HG02885 (cell line): ENCODE measurements around the gene IL1RL1.

Experiments used
- ATAC-seq: cut with Tn5 transposase; IDR thresholded peaks from one replicate; pipeline ENCODE4 v1.9.1; 2021; ENCODE audit warnings: mild to moderate bottlenecking; ENCODE audit not compliant: unreplicated experiment, poor library complexity

Gene IL1RL1

GRCh38 chr2:102310964-102311640 lies at the start of gene IL1RL1:
TSS of gene IL1RL1 (plus strand) at chr2:102311563. CDS start at chr2:102338265, 26,702 bp downstream.
- ATAC-seq: no peak

- ATAC-seq: no peak
Measured at GRCh38 chr2:102262216-102263129, 48.9 kb upstream of the IL1RL1 start.

- no peak for ATAC-seq
Measured at GRCh38 chr2:102264952-102265351, 46.4 kb upstream of the IL1RL1 start.

GRCh38 chr2:102266204-102266603 lies 45.2 kb upstream of the IL1RL1 start:
- no peak for ATAC-seq

- no peak for ATAC-seq
Measured at GRCh38 chr2:102267774-102268173, 43.6 kb upstream of the IL1RL1 start.

- no peak for ATAC-seq
Measured at GRCh38 chr2:102268510-102269199, 42.7 kb upstream of the IL1RL1 start.

GRCh38 chr2:102269200-102269524 lies 42.2 kb upstream of the IL1RL1 start:
- ATAC-seq: no peak

GRCh38 chr2:102271844-102272243 lies 39.5 kb upstream of the IL1RL1 start:
- ATAC-seq: no peak

- no peak for ATAC-seq
Measured at GRCh38 chr2:102273619-102274211, 37.6 kb upstream of the IL1RL1 start.

GRCh38 chr2:102276549-102277201 lies 34.7 kb upstream of the IL1RL1 start:
- ATAC-seq: no peak

- no peak for ATAC-seq
Measured at GRCh38 chr2:102277202-102277700, 34.1 kb upstream of the IL1RL1 start.

- no peak for ATAC-seq
Measured at GRCh38 chr2:102278720-102279390, 32.5 kb upstream of the IL1RL1 start.

GRCh38 chr2:102279391-102279735 lies 32.0 kb upstream of the IL1RL1 start:
- ATAC-seq: no peak

GRCh38 chr2:102282678-102283091 lies 28.7 kb upstream of the IL1RL1 start:
- no peak for ATAC-seq

- ATAC-seq: no peak
Measured at GRCh38 chr2:102283996-102284395, 27.4 kb upstream of the IL1RL1 start.

GRCh38 chr2:102284611-102285010 lies 26.8 kb upstream of the IL1RL1 start:
- no peak for ATAC-seq

- ATAC-seq: no peak
Measured at GRCh38 chr2:102285368-102285767, 26.0 kb upstream of the IL1RL1 start.

- ATAC-seq: no peak
Measured at GRCh38 chr2:102286041-102286440, 25.3 kb upstream of the IL1RL1 start.

- ATAC-seq: no peak
Measured at GRCh38 chr2:102289129-102289528, 22.2 kb upstream of the IL1RL1 start.

- no peak for ATAC-seq
Measured at GRCh38 chr2:102290594-102290993, 20.8 kb upstream of the IL1RL1 start.
